AG04449 (cell line): ENCODE results near the gene ZFR.
"Not testable (repeated sequence)": the region's sequence is repeated elsewhere in the genome, so short reads cannot be mapped to it uniquely, and the experiment has no call there.

Experiments
- CTCF ChIA-PET: fragments of 350-600 bp; formaldehyde crosslinking; extraction: SDS; loops from one replicate; lab custom pipeline; 2021; ENCODE audit warnings: antibody characterized with exemption; lab: Yijun Ruan, JAX
- POLR2A ChIA-PET: fragments of 400-600, 350-600 bp; formaldehyde crosslinking; extraction: SDS; loops from one replicate; lab custom pipeline; 2020; ENCODE audit warnings: antibody characterized with exemption, inconsistent platforms; lab: Yijun Ruan, JAX
- DNase-seq: peaks from one replicate; pipeline ENCODE4 v3.0.0-alpha.2; 2010; ENCODE audit warnings: low read depth, low spot score
- H3K4me3 ChIP-seq: 2 replicates; pipeline ENCODE4 v1.5.1; 2011; ENCODE audit warnings: low read depth, mild to moderate bottlenecking, control low read depth, low read length
- CTCF ChIP-seq: IDR thresholded peaks from one replicate; pipeline ENCODE4 v1.5.1; 2011; ENCODE audit warnings: mild to moderate bottlenecking, moderate library complexity, low read length, control low read depth, inconsistent platforms; ENCODE audit not compliant: insufficient read depth; ENCODE audit errors: missing control alignments

The ZFR gene

GRCh38 chr5:32413466-32414263, 30.9 kb downstream of the ZFR start:
- no peak overlapping the region for H3K4me3 ChIP-seq
- TF ChIP-seq CTCF = no peak
- DNase-seq = no peak
- ChIA-PET CTCF (interaction anchor here (1.0 to 1.5 kb wide), 2 partner anchors 12 to 176 kb away, joined by 4 read pairs; no protein-coding TSS in a partner anchor), POLR2A (no interaction called here)

GRCh38 chr5:32410630-32411029, 33.9 kb downstream of the ZFR start:
- no peak for DNase-seq
- no peak overlapping the region for H3K4me3 ChIP-seq
- no peak for TF ChIP-seq CTCF
- ChIA-PET CTCF (interaction anchor here (1.2 to 2.5 kb wide), 4 partner anchors 8 to 179 kb away, joined by 4 to 6 read pairs (median 5); no protein-coding TSS in a partner anchor), POLR2A (no interaction called here)

- no peak overlapping the region for H3K4me3 ChIP-seq
- no peak for DNase-seq
- no peak for TF ChIP-seq CTCF
- POLR2A ChIA-PET = no interaction called here
- CTCF ChIA-PET = interaction anchor here (0.7 to 1.8 kb wide), 3 partner anchors 83 to 184 kb away, joined by 3 to 7 read pairs (median 3); no protein-coding TSS in a partner anchor
Observed at GRCh38 chr5:32406650-32407049, 37.9 kb downstream of the ZFR start.

- no peak for TF ChIP-seq CTCF
- no peak for DNase-seq
- no peak overlapping the region for H3K4me3 ChIP-seq
- POLR2A ChIA-PET = no interaction called here
- CTCF ChIA-PET = interaction anchor here (1.8 kb wide), 1 partner anchor 185 kb away, joined by 7 read pairs; no protein-coding TSS in a partner anchor
Observed at GRCh38 chr5:32405507-32405906, 39.0 kb downstream of the ZFR start.

GRCh38 chr5:32403760-32404159, 40.8 kb downstream of the ZFR start:
- POLR2A ChIA-PET = no interaction called here
- no peak for TF ChIP-seq CTCF
- CTCF ChIA-PET = interaction anchor here (1.3 kb wide), 1 partner anchor 86 kb away, joined by 3 read pairs; no protein-coding TSS in a partner anchor
- H3K4me3 ChIP-seq = no peak overlapping the region
- no peak for DNase-seq

GRCh38 chr5:32400401-32400800, 44.1 kb downstream of the ZFR start:
- POLR2A ChIA-PET = no interaction called here
- no peak for DNase-seq
- TF ChIP-seq CTCF = no peak
- no peak overlapping the region for H3K4me3 ChIP-seq
- CTCF ChIA-PET = interaction anchor here (1.1 to 1.5 kb wide), 4 partner anchors 8 to 19 kb away, joined by 3 to 4 read pairs (median 3); no protein-coding TSS in a partner anchor

GRCh38 chr5:32398754-32399153, 45.8 kb downstream of the ZFR start:
- POLR2A ChIA-PET, DNase-seq, H3K4me3 ChIP-seq: not testable (repeated sequence)
- CTCF ChIA-PET = interaction anchor here (0.8 to 1.6 kb wide), 3 partner anchors 9 to 167 kb away, joined by 3 read pairs; no protein-coding TSS in a partner anchor
